NCI-H460 (cell line): ENCODE data around the gene ALKBH6. TPM values are rescaled to one million over a fixed set of nuclear protein-coding genes. Genes with fewer than 3 reads are reported as not detected.
"Not testable (repeated sequence)": the region's sequence is repeated elsewhere in the genome, so short reads cannot be mapped to it uniquely, and the experiment has no call there.

Experiments used
- DNase-seq: peaks from one replicate; pipeline ENCODE4 v3.0.0-alpha.2; 2016; ENCODE audit warnings: low read depth; ENCODE audit errors: extremely low read depth
- total RNA-seq: library from RNA; depleted of rRNA; stranded (reverse); fragments of >200 nt; shearing (Covaris generic); gene quantifications from 2 replicates; pipeline ENCODE4 v1.2.3, GENCODE V29; 2014

The ALKBH6 gene
- total RNA-seq, 1 experiment from 2014 or later, result 25.6 TPM

DNA sequence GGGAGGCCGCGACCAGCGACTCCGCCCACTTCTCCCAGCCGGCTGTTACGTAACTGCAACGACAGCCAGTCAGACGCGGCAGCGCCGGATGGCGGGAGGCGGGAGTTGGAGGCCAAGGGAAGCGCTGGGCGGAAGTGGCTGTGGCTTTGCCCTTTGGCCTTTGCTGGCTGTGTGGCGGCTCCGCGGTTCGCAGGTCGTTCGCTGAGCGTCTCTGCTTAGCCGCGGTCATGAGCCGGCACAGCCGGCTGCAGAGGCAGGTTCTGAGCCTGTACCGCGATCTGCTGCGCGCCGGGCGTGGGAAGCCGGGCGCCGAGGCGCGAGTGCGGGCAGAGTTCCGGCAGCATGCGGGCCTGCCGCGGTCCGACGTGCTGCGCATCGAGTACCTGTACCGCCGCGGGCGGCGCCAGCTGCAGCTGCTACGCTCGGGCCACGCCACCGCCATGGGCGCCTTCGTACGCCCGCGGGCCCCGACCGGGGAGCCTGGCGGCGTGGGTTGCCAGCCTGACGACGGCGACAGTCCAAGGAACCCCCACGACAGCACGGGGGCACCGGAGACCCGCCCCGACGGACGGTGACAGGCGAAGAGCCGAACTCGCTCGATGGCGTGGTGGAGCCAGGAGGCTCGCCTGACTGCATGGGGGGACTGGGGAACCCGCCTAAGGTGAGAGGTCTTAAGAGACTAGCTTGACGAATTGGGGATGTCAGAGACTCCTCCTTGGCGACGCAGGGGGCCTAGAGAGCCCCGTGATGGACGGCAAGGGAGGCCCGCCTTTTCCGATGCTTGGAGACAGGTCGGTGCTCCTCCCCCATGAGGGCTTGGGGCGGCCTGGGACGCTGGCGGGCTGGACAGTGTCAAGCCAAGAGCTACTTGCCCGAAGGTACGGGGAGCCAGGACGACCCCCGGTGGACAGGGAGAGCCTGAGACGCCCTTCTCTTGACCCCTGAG is 18.7 kb downstream of the ALKBH6 start, which contains the start of gene SDHAF1:
Gene SDHAF1 (plus strand): TSS at position 141 of the 946 bp plus-strand sequence. CDS start 87 bp downstream, at position 228.
- DNase-seq, result peak; percentile 93

DNA sequence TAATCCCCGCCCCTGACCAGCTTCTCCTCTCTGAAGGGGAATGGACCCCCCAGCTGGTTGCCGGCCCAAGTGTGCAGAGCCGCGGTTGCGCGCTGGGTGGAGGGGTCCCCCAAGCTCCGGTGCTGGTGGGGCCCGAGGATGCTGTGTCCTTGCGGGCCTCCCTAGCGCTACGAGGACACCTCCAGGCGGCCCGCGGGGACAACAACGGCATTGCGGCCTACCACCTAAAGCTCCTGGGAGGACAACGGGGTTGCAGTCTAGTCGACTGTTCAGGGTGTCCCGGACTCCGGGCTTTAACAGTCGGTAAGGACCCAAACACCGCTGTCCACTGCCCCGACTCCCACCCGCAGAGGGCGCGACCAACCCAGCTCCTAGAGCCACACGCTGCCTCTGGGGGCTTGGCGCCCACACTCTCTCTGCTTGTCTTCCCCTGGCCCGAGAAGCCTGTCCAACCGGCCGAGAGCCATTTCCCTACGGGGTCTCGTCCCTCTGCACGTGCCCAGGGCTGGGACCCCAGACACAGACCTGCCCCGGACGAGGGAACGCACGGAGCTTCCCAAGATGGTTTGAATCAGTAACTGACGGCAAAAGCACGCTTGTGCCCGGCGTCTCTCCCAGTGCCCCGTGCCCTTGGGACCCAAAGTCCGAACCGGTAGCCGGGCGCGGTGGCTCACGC is 20.0 kb downstream of the ALKBH6 start:
- DNase-seq, result no peak

DNA sequence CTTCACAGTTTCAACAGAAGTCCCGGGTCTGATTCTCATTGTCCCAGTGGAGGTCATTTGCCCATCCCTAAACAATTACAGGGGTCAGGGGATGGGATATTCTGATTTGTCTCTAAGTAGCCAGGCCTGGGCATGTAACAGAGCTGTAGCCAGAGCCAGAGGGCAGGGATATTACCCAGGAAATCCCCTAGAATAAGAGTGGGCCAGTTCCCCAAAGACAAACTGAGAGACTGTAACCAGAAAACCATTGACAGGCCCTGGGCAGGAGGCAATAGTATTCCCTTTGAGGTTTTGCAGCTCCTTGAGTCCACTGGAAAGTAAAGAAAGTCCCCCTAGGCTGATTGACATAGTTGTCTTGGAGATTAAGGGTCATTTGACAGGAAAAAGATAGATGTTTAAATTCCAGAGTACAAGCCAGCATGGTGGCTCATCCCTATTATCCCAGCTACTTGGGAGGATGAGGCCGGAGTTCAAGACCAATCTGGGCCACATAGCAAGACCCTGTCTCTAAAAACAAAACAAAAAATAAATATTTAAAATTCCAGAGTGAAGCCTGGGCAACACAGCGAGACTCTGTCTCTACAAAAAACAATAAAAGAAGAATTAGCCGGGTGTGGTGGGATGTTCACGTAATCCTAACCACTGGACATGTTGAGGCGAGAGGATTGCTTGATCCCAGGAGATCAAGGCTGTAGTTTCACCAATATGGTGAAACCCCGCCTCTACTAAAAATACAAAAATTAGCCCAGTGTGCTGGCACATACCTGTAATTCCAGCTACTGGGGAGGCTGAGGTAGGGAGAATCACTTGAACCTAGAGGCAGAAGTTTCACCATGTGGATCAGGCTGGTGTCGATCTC is 20.9 kb downstream of the ALKBH6 start:
- no peak for DNase-seq

DNA sequence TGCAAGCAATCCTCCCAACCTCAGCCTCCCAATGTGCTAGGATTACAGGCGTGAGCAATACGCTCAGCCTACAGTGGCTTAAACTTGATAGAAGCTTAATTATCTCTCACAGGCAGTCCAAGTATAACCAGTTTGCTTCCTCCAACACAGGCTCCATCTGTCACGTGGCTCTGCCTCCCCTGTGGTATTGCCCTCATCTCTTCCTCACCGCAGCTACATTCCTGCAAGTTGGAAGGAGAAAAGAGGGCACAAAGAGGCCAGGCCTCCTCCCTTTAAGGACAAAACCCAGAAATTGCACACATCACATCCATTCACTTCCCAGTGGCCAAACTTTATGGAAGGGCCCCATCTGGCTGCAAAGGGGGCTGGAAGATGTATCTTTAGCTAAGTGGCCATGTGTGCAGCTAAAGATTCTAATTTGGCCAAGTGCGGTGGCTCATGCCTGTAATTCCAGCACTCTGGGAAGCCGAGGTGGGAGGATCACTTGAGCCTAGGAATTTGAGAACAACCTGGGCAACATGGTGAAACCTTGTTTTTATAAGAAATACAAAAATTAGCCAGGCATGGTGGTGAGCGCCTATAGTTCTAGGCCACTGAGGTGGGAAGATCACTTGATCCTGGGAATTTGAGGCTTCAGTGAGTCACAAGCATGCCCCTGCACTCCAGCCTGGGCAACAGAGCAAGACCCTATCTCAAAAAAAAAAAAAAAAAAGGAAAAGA is 22.1 kb downstream of the ALKBH6 start:
- DNase-seq, result no peak

DNA sequence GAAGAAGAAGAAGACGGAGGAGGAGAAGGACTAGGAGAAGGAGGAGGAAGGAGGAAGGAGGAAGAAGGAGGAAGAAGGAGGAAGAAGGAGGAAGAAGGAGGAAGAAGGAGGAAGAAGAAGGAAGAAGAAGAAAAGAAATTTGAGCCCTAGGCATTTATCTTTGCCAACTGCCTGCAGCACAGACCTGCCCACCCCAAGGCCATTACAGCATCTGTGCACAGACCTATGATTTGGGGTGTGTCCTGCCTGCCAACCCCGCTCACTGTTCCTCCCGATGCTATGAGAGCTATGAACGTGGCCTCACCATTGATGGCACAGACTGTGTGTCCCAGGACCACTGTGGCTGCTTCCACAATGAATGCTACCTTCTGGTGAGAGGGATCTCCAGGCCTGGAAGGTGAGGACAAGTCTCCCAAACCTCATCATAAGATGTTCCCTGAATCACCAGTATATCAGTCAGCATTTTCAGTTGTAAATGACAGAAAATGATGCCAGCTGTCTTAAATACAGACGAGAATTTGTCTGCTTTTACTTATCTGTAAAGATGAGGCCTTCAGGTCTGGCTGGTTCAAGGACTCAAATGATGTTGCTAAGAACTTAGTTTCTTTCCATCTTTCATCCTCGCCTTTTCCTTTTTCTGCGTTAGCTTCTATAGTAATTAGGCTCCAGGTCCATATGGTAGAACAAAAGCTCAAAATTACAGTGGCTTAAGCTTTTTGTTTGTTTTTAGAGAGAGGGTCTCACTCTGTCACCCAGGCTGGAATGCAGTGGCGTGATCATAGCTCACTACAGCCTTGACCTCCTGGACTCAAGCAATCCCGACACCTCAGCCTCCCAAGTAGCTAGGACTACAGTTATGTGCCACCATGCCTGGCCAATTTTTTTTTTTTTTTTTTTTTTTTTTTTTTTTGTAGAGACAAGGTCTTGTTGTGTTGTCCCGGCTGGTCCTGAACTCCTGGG is 23.0 kb downstream of the ALKBH6 start:
- DNase-seq, result no peak

DNA sequence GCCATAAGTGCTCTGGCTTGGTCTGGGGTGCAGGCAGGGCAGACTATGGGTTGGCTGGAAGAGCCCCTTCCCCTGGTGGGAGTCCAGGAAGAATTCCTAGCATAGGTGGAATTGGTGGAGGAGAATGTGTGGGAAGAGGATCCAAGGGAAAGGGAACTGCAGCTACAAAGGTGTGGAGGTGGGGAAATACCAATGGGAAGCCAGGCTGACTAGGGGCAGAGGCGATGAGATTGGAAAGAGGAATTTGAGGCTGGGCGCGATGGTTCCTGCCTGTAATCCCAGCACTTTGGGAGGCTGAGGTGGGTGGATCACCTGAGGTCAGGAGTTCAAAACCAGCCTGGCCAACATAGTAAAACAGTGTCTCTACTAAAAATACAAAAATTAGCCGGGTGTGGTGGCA is 23.9 kb downstream of the ALKBH6 start:
- no peak for DNase-seq

DNA sequence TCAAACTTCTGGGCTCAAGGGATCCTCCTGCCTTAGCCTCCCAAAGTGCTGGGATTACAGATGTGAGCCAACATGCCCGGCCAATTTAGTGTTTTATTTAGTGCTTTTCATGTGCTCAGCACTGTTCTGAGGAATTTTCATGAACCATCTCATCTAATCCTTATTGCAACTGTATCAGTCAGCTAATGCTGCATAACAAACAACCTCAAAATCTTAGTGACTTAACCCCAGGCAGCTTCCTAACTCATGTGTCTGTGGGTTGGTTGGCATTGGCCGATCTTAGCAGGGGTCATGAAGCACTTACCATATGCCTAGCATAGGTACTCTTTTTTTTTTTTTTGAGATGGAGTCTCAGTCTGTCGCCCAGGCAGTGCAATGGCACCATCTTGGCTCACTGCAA is 25.2 kb downstream of the ALKBH6 start:
- no peak for DNase-seq

DNA sequence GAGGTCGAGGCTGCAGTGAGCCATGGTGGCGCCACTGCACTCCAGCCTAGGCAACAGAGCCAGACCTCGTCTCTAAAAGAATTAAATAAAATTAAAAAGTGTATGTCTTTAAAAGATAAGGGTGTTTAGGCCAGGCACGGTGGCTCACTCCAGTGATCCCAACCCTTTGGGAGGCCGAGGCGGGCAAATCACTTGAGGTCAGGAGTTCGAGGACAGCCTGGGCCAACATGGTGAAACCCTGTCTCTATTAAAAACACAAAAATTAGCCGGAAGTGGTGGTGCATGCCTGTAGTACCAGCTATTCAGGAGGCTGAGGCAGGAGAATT is 26.5 kb downstream of the ALKBH6 start:
- no peak for DNase-seq

DNA sequence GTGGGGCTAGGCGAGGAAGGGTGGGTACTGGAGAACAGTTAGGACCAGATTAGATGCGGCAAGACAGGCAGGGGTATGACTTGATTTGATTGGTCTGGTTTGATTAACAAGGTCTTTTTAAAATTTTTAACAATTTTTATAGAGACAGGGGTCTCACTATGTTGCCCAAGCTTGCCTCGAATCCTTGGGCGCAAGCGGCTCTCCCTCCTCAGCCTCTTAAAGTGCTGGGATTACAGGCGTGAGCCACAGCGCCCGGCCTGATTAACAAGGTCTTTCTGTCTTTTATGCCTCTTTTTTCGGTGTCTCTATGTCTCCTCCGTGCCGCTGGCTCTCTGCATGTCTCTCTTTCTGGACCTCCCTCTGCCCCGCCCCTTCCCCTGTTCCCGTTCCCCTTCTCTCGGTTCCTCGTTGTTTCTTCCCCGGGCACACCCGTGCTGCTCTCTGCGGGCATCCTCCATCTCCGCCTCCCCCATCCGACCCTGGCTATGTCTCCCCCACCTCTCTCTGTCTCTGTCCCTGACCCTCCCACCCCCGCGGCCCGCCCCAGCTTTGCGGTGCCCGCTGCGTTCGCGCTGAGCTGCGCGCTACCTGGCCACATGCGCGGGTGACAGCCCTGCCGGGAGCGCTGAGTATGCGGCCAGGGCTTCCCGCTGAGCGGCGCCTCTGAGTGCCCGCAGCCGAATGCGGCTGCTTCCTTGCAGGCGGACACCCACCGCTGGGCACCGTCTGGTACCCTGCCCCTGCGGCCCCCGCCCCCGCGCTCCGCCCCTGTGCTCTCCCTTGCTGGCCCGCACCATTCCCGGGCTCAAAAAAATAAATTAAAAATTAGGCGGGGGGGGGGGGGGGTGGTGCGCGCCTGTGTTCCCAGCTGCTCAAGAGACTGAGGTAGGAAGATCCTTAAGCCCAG is 27.1 kb downstream of the ALKBH6 start:
- DNase-seq, result no peak

DNA sequence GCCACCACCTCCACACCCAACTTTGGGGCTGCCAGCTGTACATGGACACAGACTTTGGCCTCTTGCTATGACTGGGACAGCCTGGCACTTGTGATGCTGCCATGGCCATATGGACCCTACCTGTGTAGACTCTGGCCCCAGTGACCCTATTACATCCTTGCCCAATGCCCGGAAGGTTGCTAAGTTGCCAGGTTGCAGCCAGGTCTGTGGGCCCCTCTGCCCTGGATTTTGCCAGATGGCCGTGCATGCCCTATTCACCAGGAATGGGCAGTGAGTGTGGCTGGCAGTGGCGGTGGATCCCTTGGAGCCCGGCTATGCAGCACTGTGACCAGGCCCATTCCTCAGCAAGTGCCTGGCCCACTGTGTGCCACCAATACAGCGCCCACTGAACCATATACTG is 27.9 kb downstream of the ALKBH6 start:
- no peak for DNase-seq

DNA sequence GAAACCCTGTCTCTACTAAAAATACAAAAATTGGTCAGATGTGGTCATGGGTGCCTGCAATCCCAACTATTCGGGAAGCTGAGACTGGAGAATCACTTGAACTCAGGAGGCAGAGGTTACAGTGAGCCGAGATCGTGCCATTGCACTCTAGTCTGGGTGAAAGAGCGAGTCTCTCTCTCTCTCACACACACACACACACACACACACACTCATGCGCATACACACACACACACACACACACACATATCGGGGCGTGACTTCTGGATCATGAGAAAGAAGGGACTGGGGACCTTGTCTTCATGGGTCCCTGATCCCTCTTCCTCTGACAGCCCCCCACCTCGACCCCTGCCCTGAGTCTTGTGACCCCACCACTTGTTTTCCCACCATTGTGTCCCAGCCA is 30.8 kb downstream of the ALKBH6 start:
- DNase-seq, result no peak

DNA sequence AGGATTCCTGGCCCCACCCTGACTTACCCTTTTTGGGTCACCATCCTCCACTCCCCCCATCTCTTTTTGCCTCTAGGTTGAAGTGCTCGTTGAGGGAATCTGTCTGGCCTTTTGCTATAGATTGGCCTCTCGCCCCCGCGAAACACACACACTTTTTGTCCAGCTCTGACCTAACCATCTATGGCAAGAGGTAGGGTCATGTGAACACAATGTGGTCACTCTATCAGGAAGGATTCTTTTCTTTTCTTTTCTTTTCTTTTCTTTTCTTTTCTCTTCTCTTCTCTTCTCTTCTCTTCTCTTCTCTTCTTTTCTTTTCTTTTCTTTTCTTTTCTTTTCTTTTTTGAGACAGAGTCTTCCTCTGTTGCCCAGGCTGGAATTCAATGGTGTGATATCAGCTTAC is 33.0 kb downstream of the ALKBH6 start:
- not testable (repeated sequence) for DNase-seq

DNA sequence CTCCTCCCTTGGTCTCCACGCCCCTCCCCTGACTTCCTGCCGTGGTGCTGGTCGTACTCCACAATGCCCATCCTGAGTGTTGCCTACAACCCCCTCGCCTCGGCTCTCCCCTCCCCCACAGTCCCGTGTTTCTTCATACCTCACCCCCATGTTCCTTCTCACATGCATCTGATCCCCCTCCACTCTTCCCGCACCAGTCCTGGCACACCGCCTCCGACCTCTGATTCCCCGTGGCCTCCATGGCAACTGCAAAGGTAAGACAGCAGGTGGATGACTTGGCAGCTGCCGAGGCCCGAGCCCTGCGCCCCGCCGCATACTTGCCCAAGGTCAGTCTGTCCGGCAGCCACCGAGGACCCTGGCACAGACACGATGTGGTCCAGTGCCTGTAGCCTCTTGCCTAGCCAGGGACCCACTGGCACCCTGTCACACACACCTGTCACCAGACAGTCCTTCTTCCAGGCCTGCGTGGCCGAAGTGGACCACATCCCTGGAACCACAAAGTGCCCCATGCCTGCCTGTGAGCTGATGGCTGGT is 35.1 kb downstream of the ALKBH6 start:
- DNase-seq, result no peak

DNA sequence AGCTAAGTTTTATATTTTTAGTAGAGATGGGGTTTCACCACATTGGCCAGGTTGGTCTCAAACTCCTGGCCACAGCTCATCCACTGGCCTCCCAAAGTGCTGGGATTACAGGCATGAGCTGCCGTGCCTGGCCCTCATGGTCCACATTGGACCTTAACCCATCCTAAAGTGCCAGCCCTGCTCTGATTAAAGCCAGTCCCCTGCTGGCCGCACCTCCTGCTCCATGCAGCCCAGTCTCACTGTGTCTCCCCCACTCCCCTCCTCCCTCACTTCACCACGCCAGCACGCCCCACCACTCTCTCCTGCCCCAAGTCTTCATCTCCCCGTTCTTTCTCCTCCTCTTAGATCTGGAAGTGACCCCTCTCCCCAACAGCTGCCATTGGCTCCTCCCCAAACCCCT is 35.7 kb downstream of the ALKBH6 start:
- DNase-seq, result no peak

DNA sequence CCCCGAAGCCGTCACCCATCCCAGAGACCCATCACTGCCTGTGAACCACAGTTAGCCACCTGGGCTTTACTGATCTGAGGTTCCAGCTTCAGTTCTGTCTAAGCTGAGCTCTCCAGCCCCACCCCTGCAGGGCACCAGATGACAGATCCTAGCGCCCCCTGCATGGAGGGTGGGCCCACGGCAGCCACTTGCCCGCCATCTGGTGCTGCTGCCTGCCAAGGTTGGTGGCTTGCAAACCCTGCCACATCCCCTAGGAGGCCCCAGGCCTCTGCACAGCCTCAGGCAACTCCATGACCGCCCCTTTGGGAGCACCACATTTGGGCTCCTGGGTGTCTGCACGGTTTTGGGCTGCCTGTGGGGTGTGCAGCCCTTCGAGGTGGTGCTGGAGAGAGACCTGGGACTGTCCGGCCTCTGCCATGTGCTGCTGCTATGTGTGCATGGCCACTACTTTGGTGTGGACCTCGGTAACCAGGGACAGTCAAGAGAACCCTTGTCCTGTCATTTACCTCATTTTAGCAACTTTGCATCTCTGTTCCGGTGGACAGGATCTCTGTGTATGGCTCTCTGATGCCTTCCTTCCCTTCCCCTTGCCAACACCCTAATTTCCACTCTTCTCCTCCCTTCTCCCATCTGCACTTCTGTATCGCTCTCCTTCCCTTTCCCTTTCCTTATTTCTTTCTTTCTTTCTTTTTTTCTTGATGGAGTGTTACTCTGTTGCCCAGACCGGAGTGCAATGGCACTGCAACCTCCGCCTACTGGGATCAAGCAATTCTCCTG is 36.4 kb downstream of the ALKBH6 start:
- no peak for DNase-seq

DNA sequence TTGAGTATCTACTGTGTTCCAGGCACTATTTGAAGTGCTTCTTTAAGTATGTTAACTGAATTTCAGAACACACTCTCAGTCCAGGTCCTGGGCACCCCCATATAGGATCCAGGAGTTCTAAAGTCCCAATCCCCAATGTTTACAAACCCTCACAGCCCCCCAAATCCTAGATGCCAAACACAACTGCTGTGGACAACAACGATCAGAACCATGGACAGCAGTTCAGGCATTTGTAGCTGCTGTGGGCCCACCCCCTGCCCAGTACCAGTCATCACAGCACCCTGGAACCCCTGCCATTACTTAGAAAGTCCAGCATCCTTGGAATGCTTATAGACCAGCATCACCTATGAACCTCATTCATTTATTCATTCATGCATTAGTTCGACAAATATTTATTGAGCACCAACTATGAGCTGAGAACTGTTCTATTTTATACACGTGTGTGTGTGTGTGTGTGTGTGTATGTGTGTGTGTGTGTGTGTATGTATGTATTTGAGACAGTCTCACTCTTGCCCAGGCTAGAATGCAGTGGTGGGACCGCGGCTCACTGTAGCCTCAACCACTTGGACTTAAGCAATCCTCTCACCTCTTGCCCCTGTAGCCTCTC is 38.3 kb downstream of the ALKBH6 start:
- DNase-seq, result no peak

DNA sequence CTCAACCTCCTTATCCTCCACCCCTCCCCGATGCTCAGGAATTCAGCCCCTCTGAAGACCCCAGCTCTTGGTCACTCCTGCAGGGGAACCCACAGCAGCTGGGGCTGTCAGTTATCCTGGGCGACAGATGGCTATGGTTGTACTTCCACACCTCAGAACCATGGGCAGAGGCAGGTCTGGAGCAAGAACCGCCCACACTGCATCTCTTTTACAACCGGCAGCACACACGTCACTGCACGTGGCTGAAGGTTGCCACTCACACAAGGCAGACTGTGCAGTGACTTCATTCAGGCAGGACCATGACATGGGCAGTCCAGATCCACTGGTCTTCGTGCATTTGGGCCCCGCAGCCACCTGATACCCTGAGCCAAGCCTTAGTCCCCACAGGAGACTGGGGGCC is 40.5 kb downstream of the ALKBH6 start:
- DNase-seq, result no peak
